Head of caudate nucleus (tissue), 42 donors: Measurements from ENCODE around the gene KCNA3.
"Not testable (repeated sequence)": the region's sequence is repeated elsewhere in the genome, so short reads cannot be mapped to it uniquely, and the experiment has no call there.

ENCODE experiments used
- DNase-seq, 42 donors: peaks; one replicate each; pipeline versions ENCODE4 v3.0.0 to v3.0.0-alpha.2; 2020 to 2021; ENCODE audit warnings: mixed read lengths in 7 of 42
- intact Hi-C: fragments of 100-400 bp; cut with DNase I; formaldehyde crosslinking; loops from one replicate; pipeline ENCODE4 v1.15.0; 2022

The KCNA3 gene

DNA sequence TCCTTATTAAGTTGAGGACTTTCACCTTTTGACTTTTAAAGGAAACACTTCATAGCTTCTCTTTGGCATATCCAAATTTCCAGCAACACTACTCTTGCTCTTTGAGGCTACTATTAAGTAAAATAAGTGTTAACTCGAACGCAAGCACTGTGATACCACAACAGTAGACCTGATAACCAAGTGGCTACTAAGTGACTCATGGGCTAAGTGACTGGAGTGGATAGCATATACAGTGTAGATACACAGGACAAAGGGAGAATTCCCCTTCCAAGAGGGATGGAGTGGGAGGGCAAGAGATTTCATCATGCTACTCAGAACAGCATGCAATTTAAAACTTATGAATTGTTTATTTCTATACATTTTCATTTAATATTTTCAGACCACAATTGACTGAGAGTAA is 9.8 kb upstream of the KCNA3 start:
- intact Hi-C loops, result no loop called here
- no peak for DNase-seq

DNA sequence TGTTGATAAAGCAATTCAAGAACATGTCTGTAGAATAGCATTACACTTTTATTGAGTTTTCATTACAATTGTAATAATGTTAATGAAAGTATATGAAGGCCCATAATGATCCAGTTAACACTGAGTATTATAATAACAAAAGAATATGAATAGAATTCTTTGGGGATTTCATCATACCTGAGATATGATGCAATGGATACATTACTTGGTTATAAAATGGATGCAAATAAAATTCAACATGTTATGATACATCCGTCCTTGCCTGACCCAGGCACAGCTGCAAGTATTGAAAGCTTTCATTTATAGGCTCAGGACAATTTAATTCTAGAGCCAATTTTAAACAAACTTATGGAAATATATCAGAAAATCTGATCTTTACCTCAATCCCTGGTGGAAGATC is 8.2 kb upstream of the KCNA3 start:
- intact Hi-C loops, result no loop called here
- no peak for DNase-seq

- DNase-seq, result no peak
- intact Hi-C loops, result no loop called here
Measured at GRCh38 chr1:110680036-110680735, 5.4 kb upstream of the KCNA3 start.

DNA sequence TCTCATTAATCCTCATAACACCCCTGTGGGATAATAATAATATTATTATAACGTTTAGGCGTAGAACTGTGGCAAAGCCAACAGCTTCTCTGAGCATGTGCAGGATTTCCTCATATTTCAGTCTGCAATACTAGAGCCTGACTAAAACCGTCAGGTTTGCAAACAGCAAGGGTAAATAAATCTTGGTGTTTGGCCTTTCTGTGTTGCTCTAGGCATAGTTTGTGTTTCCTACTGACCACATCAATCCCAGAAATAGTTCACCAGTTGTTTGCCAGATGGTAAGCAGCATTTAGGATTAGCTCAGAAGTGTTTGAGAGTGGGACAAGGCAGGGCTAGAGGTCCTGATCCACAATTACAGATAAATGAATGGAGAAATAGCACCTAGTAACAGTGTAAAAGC is 2.8 kb upstream of the KCNA3 start:
- DNase-seq, result no peak
- intact Hi-C loops, result loop anchor here (10.0 kb wide), 1 partner anchor 77 kb away; no protein-coding TSS in a partner anchor

GRCh38 chr1:110676970-110677369 is 2.2 kb upstream of the KCNA3 start:
- DNase-seq, result no peak
- intact Hi-C loops, result loop anchor here (10.0 kb wide), 1 partner anchor 78 kb away; no protein-coding TSS in a partner anchor

- peak in 7 of 42 donors; percentile 6 to 52 (median 34) for DNase-seq
- intact Hi-C loops, result loop anchor here (10.0 kb wide), 1 partner anchor 80 kb away; no protein-coding TSS in a partner anchor
Measured at GRCh38 chr1:110675060-110675791, 486 bp upstream of the KCNA3 start.

GRCh38 chr1:110673805-110674336 is 869 bp downstream of the KCNA3 start:
- DNase-seq, result peak in 16 of 42 donors; percentile 5 to 43 (median 20)
- intact Hi-C loops, result loop anchor here (10.0 kb wide), 1 partner anchor 81 kb away; no protein-coding TSS in a partner anchor

DNA sequence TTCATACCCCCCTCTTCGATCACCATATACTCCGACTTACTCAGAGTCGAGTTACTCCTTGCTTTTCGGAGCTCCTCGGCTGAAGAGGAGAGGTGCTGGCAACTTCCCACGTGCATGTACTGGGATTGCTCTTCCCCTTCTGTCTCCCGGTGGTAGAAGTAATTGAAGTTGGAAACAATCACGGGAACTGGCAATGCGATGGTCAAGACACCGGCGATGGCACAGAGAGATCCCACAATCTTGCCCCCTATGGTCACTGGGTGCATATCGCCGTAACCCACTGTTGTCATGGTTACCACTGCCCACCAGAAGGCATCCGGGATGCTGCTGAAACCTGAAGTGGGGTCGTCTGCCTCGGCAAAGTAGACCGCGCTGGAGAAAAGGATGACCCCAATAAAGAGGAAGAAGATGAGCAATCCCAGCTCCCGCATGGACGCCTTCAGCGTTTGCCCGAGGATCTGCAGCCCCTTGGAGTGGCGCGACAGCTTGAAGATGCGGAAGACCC is 1.5 kb downstream of the KCNA3 start:
- DNase-seq, result peak in 18 of 42 donors; percentile 1 to 56 (median 22)

GRCh38 chr1:110672753-110673108 is 2.0 kb downstream of the KCNA3 start:
- DNase-seq, result no peak
- intact Hi-C loops, result loop anchor here (10.0 kb wide), 1 partner anchor 82 kb away; no protein-coding TSS in a partner anchor

More for the DNA sequence above, 1.5 kb downstream of the KCNA3 start:
- intact Hi-C loops, result loop anchor here (10.0 kb wide), 1 partner anchor 82 kb away; no protein-coding TSS in a partner anchor

GRCh38 chr1:110672001-110672752 is 2.6 kb downstream of the KCNA3 start:
- DNase-seq, result peak; percentile 46 to 95 (median 76)
- intact Hi-C loops, result loop anchor here (10.0 kb wide), 1 partner anchor 83 kb away; no protein-coding TSS in a partner anchor

GRCh38 chr1:110671361-110671760 is 3.4 kb downstream of the KCNA3 start:
- intact Hi-C loops, result loop anchor here (10.0 kb wide), 1 partner anchor 83 kb away; no protein-coding TSS in a partner anchor
- DNase-seq, result peak in 3 of 42 donors; percentile 7 to 56 (median 19)

DNA sequence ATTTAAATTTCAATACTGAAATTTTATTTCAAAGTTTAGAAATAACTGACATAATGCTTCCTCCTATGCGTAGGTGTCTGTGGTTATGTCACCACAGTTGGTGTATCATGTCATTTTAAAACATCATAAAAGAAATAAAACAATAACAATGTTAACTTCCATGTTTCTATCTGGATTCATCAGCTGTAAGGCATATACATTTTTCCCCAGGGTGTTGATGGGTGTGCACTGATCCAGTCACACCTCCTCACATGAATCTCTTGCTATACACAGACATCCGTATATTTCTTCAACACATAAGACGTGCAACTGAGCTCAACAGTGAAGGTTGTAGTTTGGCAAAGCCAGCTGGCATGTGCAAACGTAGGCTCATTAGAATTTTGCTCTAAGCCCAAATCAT is 6.2 kb downstream of the KCNA3 start:
- intact Hi-C loops, result no loop called here
- DNase-seq, result peak in 1 of 42 donors; percentile 26

DNA sequence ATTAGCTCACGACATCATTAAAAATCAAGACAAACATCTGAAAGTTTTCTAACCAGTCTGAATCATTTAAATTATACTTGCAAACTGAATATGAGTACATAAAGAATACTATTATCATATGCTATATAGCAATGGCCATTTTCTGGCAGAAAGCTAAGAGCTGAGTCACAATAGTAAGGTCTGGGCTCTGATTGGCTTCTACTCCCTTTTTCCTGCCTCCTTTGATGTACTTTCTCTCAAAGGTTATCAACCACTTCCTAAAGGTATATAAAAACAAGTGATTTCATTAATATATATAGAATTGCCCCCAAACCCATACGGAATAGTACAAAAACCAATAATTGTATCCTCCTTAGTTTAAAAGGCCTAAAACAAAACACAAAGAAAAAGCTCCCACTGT is 7.0 kb downstream of the KCNA3 start:
- no peak for DNase-seq
- intact Hi-C loops, result no loop called here

DNA sequence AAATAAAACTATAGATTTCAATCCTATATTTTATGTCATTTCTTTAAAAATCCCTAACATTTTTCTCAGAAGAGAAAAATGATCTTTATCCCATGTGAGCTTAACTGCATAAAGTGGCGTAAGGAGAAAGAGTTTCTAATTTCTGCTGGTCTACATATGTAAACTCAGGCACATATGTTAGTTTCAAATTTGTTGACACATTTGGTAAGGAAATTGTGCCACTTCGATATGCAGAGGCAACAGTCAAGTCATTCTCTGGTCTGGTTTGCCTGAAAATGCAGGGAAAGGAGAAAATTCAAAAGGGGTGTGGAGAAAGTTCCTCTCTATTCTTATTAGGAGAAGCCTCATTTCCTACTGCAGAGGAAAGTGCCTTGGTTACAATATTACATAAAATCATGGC is 11.5 kb downstream of the KCNA3 start:
- intact Hi-C loops, result no loop called here
- no peak for DNase-seq

DNA sequence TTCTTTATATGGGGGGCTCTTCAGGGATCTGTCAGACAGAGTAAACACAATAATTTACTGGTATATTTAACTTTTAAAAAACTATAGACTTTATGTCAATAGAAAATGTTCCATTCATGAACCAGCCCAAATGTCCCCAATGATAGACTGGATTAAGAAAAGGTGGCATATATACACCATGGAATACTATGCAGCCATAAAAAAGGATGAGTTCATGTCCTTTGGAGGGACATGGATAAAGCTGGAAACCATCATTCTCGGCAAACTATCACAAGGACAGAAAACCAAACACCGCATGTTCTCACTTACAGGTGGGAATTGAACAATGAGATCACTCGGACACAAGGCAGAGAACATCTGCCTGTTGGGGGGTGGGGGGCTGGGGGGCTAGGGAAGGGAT is 15.2 kb downstream of the KCNA3 start:
- DNase-seq, intact Hi-C loops: not testable (repeated sequence)

DNA sequence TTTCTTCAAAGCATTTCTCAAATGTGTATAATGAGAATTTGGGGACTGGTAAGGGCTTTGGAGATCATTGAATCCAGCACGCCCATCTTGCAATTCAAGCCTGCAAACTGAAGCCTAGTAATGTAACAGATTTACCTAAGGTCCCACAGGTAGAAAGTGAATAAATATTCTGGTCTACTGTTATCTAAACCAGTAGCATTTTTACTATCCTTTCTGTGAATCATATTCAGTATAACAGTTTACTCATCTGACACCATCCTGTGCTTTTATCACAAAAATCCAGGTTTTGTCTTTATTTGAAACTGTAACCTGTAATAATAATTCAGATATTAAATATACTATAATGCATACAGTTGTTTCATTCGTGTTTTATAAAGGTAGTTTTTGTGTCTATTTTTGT is 17.4 kb downstream of the KCNA3 start:
- no peak for DNase-seq
- intact Hi-C loops, result no loop called here

- intact Hi-C loops, result no loop called here
- DNase-seq, result no peak
Measured at GRCh38 chr1:110650609-110651008, 24.1 kb downstream of the KCNA3 start.

GRCh38 chr1:110648417-110648816 is 26.3 kb downstream of the KCNA3 start:
- DNase-seq, result no peak
- intact Hi-C loops, result no loop called here
